Activated T-helper 1 cell treated with Interleukin-2 at 50 U/mL for 16 hours (primary cell): ENCODE data around the gene ACBD3.

Experiments used
- DNase-seq: peaks from one replicate; pipeline ENCODE4 v3.0.0-alpha.2; 2020; ENCODE audit warnings: low read depth

The ACBD3 gene

DNA sequence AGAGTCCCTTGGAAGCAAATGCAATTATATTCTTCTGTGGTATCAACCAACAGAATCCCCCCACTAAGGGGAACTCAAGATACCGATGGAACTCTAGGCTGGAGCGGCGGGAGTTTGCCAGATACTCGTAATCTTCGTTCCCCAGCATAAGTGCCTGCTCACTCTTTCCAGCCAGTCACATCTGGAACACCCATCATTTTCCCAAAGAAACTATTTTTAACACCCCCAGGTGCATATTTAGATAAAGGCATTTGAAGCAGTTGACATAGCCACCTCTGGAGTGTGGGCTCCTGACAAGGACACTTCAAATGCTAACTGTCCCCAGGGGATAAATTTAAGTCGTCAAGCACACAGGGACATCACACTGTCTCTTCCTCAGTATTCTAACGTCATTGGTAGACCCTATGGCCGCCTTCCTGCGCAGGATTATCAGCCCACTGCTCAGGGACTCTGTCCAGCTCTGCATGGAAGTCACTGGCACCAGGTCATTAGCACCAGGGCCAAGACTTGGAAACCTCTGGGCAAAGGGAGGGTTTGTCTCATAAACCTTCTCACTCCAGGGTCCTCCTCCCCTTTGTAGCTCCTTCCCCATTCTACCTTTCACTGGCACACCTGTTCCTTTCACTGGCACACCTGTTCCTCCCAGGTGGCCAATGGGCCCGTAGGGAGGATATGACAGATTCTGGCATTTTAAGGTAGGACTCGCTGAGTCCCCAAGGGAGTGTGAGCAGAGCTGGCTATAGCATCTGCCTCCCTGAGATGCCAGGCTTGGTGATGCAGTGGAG is 75.3 kb downstream of the ACBD3 start:
- DNase-seq, result no peak

DNA sequence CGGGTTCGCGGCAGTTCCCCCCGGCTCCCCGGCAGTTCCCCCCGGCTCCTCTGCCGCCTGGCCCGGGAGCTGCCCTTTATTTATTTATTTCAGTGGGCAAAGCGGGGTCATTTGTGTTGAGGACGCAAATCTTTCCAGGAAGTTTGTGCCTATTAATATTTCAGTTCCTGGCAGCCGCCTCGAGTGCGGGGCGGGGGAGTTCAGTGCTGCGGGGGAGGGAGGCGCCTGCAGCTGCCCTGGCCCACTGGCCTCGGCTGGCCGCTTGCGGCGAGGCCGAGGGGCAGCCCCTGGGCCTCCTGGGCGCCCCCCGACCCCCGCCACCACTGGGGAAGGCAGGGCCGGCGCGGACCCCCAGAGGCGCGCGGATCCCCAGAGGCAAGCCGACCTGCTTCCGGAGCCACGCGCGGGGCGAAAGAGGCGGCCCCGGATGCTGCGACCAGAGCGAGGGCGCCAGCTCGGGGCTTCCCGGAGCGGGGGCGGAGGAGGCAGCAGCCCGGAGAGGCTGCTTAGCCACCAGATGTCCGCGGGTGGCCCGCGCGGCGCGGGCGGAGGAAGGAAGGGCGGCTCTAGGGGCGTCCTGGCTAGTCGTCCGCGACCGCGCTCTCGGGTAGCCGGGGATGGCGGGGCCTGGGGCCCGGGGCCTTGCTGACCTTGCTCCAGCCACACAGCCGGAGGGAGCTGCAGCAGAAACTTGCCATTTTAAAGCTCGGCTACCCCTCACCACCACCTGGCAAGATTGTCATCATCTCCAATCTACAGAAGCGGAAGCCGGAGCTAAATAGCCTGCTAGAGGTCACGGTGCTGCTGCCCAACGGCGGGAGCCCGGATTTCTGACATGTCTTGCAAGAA is 76.1 kb downstream of the ACBD3 start:
- peak; percentile 26 for DNase-seq

DNA sequence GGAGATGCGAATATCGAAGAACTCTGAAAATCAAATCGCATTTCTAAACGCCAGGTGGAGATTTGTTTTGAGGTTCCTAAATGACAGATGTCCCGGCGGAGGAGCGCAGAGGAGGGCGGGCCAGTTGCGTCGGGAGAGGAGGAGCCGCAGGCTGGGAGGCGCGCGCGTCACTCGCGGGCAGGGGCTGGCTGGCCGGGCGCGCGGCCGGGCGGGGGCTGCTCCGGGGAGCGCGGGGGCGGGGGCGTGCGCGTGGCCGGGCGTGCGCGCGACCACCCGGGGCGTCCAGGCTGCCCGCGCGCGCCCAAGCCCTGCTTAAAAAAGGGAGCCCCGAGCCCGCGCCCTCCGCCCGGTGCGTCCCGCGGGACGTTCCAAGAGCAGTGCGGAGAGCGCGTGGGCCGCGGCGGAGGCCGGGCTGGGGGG is 76.7 kb downstream of the ACBD3 start:
- peak; percentile 61 for DNase-seq

DNA sequence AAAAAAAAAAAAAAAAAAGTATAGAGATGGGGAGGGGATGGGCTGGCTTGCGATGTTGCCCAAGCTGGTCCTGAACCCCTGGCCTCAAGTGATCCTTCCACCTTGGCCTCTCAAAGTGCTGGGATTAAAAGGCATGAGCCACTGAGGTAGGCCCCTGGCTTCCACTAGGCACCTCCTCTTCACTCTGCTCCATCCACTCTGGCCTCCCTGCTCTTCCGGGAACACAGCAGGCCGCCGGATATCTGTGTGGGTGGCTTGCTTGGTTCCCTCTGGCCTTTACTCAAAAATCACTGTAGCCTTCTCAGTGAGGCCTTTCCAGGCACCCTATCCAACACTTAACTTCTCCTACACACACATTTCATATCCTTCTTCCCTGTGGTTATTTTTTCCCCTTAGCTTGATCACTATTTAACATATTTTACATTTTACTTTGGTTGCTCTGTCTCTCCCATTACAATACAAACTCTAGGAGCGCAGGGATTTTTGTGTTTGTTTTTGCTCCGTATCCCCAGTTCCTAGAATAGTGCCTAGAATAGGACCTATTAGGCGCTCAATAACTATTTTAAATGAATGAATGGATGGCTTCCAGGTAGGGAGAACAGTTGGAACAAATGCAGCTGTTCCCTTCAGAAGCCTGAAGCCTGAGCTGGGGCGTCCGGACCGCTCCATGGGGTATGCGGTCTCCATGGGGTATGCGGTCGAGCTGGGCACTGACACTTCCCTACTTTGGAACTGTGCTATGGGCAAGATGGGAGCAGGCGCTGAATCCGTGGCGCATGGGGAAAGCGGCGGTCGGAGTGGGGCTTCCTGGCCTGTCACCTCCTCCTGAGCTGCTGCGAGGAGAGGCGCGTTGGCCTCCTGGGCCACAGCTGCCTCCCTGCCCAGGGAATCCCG is 77.4 kb downstream of the ACBD3 start:
- DNase-seq, result no peak

DNA sequence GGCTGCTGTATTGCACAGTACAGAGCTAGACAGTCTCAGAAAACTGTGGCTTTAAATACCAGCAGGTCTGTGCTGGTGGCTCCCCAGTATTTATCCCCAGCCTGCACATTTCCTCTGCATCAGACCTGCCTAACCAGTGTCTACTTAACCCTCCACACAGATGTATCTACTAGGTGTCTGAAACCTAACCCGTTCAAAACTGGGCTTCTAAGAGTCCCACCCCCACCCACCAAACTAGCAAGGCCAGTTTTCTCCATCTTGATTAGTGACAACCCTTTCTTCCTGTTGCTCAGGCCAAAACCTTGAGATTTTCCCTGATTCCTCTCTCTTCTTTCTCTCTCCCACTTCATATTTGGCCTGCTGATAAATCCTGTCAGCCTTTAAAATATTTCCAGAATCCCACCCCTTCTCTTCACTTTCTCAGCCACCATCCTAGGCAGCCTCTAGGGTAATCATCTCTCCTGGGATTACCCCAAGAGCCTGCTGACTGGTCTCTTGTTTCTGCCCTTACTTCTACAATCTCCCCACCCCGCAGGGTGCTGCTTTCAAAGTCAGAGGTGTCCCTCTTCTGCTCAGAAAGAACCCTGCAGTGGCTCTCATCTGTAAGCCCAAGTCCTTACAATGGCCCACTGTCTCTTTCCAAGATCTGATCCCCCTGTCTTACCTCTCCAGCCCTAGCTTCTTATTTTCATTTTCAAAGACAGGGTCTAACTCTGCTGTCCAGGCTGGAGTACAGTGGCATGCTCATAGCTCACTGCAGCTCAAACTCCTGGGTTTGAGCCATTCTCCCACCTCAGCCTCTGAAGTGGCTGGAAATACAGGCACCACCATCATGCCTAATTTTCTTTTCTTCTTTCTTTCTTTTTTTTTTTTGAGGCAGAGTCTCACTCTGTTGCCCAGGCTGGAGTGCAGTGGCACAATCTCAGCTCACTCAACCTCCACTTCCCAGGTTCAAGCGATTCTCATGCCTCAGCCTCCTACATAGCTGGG is 78.8 kb downstream of the ACBD3 start:
- no peak for DNase-seq

DNA sequence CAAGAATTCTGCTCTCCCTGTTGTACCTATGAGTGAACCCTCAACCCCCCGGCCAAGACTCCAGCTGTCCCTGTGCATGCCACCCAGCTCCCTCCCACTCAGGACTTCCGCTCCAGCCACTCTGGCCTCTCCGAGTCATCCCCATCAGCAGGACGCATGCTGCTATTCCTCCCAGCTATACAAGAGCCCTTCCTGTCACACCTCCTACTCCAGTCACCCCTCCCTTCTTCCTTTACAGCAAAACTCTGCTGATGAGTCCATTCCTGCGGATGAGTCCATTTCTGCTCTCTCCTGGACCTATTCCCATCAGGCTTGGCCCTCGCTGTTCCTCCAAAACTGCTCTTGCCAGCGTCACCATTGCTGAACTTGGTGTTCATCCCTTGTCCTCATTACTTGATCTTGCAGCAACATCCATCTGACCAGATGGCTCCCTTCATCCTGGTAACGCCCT is 81.8 kb downstream of the ACBD3 start:
- no peak for DNase-seq

DNA sequence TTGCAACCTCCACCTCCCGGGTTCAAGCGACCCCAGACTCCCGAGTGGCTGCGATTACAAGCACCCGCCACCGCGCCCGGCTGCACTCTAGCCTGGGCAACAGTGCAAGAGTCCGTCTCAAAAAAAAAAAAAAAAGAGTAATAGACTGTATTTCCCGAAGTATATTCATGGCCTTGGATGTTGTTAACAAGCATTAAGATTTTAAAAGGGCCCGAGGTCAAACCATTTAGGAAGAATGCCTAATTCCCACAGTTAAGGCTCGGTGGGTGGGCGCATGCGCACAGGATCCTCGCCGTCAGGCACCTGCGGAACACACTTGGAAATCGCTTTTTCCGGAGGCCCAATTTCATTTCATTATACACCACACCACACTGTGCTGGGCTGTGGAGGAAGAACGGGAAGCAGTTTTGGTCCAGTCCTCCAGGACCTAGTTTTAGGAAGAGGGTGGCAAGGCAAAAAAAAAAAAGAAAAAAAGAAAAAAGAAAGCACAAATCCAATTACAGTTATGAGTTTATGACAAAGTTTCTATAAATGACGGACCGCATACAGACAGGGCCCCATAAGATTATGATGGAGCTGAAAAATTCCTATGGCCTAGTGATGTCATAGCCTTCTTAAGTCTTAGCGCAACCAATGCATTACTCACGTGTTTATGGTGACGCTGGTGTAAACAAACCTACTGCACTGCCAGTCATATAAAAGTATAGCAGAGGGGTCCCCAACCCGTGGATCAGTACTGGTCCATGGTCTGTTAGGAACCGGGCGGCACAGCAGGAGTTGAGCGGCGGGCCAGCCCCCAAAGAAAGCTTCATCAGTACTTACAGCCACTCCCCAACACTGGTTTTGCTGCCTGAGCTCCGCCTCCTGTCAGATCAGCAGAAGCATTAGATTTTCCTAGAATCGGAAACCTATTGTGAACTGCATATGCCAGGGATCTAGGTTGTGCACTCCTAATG is 85.8 kb downstream of the ACBD3 start:
- DNase-seq, result no peak

DNA sequence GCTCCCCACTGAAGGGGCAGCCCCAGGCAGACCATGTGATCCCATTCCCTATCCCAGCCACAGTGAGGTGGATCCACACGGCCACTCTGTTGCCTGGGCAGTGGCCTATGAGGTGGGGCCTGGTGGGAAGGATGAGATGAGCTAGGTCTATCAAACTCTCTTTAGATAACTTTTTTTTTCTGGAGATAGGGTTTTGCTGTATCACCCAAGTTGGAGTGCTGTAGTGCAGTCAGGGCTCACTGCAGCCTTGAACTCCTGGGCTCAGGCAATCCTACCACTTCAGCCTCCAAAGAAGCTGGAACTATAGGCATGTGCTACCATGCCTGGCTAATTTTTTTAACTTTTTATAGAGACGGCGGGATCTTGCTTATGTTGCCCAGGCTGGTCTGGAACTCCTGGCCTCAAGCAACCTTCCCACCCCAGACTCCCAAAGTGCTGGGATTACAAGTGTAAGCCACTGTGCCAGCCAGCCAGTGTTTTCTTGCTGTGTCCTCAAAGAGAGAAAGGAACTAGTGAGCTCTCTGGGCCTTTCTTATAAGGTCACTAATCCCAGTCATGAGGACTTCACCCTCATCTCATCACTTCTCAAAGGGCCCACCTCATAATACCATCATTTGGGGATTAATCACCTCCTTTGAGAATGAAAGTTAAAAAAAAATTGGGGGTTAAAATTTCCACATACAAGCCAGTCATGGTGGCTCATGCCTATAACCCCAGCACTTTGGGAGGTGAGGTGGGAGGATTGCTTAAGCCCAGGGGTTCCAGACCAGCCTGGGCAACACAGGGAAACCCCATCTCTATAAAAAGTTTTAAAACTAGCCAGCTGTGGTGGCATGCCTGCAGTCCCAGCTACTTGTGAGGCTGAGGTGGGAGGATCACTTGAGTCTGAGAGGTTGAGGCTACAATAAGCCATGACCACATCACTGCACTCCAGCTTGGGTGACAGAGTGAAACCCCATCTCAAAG is 87.4 kb downstream of the ACBD3 start:
- no peak for DNase-seq

DNA sequence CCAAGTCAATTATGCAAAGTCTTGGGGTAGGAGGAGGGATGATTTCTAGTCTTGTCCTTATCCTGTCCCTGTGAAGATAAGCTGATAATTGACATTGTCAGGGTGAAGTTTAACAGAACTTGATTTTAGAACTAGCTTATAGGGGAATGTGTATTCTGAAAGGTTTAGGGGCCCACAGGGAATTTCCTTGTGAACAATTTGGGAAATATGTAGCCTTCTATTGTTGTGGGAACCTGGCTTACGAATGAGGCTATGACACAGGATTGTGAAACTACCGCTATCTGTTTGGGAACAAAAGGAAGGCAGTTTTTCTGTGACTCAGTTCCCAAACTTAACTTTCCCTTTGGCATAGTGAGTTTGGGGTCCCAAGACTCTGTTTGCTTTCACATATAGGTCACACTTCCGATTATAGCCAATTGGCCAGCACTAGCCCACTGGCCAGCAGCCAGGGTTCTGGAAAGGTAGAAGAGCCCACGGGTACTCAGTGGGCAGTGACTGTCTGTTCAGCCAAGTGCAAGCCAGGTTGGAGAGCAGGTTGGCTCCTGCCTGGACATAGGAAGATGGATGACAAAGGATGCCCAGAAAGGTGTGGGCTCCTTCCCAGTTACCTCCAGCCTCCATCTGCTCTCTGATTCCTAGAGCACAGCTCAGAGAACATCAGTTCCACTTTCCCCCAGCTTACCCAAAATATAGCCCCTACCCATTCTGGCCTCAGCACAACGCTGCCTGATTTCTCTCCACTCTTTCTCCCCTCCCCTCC is 88.5 kb downstream of the ACBD3 start:
- no peak for DNase-seq

DNA sequence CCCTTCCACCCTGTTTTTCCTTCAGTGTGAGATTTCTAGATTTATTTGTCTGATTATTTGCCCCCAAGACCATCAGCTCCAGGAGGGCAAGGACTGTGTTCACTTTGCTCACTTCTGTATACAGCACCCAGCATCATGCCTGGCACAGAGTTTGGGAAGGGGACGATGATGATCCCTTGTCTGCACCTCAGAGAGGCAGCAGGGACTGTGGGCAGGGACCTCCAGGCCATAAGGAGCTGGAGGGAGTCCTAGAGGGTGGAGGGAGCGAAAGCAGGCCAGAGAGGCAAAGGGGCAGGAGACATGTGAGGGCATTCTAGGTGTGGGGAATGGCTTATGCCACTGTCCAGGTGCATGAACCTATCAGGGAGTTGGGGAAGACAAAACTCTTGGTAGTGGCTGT is 91.3 kb downstream of the ACBD3 start:
- DNase-seq, result no peak
